Liver (tissue), 9 donors: Measurements from ENCODE around the gene FBN3. TPM values are rescaled to one million over a fixed set of nuclear protein-coding genes. Genes with fewer than 3 reads are reported as not detected.

ENCODE experiments used
- DNase-seq: peaks from one replicate; pipeline ENCODE4 v3.0.0-alpha.2; 2017; ENCODE audit warnings: low spot score
- H3K27ac ChIP-seq, 2 donors: one replicate each; pipeline ENCODE4 v1.7.0; 2013; ENCODE audit warnings: inconsistent platforms in 2 of 2, low read length in 2 of 2, control low read depth in 1 of 2, low read depth in 1 of 2, mild to moderate bottlenecking in 1 of 2
- H3K27me3 ChIP-seq, 4 donors: one replicate each; pipeline versions ENCODE4 v1.6.1 to v1.7.0; 2013; ENCODE audit warnings: low read length in 3 of 4, inconsistent platforms in 1 of 4, mild to moderate bottlenecking in 1 of 4, moderate library complexity in 1 of 4; ENCODE audit not compliant: control insufficient read depth in 4 of 4, insufficient read depth in 4 of 4
- H3K36me3 ChIP-seq, 4 donors: one replicate each; pipeline versions ENCODE4 v1.6.1 to v1.7.0; 2013; ENCODE audit warnings: low read length in 3 of 4, mild to moderate bottlenecking in 3 of 4, low read depth in 1 of 4, moderate library complexity in 1 of 4; ENCODE audit not compliant: control insufficient read depth in 4 of 4, insufficient read depth in 3 of 4
- H3K4me1 ChIP-seq, 4 donors: one replicate each; pipeline versions ENCODE4 v1.6.1 to v1.7.0; 2013; ENCODE audit warnings: low read length in 3 of 4, mild to moderate bottlenecking in 3 of 4, moderate library complexity in 1 of 4; ENCODE audit not compliant: control insufficient read depth in 4 of 4, insufficient read depth in 4 of 4
- H3K4me3 ChIP-seq, 3 donors: one replicate each; pipeline versions ENCODE4 v1.6.1 to v1.7.0; 2013; ENCODE audit warnings: low read length in 3 of 3, control low read depth in 1 of 3, low read depth in 1 of 3, mild to moderate bottlenecking in 1 of 3
- H3K9ac ChIP-seq, 2 donors: one replicate each; pipeline ENCODE4 v1.7.0; 2013; ENCODE audit warnings: low read length in 2 of 2, mild to moderate bottlenecking in 2 of 2, moderate library complexity in 2 of 2, control low read depth in 1 of 2, low read depth in 1 of 2
- H3K9me3 ChIP-seq, 4 donors: one replicate each; pipeline versions ENCODE4 v1.6.1 to v1.7.0; 2013; ENCODE audit warnings: low read length in 3 of 4; ENCODE audit not compliant: control insufficient read depth in 4 of 4
- EGR1 ChIP-seq, 2 donors: IDR thresholded peaks; 2 replicates each; pipeline ENCODE4 v1.6.1; 2016 to 2018; ENCODE audit warnings: antibody characterized with exemption in 2 of 2, low read depth in 2 of 2
- FOXA1 ChIP-seq: IDR thresholded peaks from 2 replicates; pipeline ENCODE4 v1.6.1; 2016; ENCODE audit warnings: antibody characterized with exemption
- FOXA2 ChIP-seq: IDR thresholded peaks from 2 replicates; pipeline ENCODE4 v1.6.1; 2016; ENCODE audit warnings: antibody characterized with exemption
- GABPA ChIP-seq, 2 donors: IDR thresholded peaks in 1 of 2; conservative IDR thresholded peaks in 1 of 2; 2 replicates each; pipeline ENCODE4 v1.6.1; 2016; ENCODE audit warnings: antibody characterized with exemption in 2 of 2, mild to moderate bottlenecking in 1 of 2, moderate library complexity in 1 of 2
- HNF4G ChIP-seq: IDR thresholded peaks from 2 replicates; pipeline ENCODE4 v1.6.1; 2016; ENCODE audit warnings: antibody characterized with exemption
- JUND ChIP-seq, 2 donors: IDR thresholded peaks; 2 replicates each; pipeline ENCODE4 v1.6.1; 2016; ENCODE audit warnings: antibody characterized with exemption in 2 of 2
- NR2F2 ChIP-seq: IDR thresholded peaks from 2 replicates; pipeline ENCODE4 v1.6.1; 2016; ENCODE audit warnings: antibody characterized with exemption
- RAD21 ChIP-seq, 2 donors: IDR thresholded peaks; 2 replicates each; pipeline ENCODE4 v1.6.1; 2016; ENCODE audit warnings: antibody characterized with exemption in 2 of 2, mild to moderate bottlenecking in 2 of 2
- RXRA ChIP-seq, 2 donors: IDR thresholded peaks; 2 replicates each; pipeline ENCODE4 v1.6.1; 2017 to 2018; ENCODE audit warnings: antibody characterized with exemption in 2 of 2, mild to moderate bottlenecking in 1 of 2
- SP1 ChIP-seq: IDR thresholded peaks from 2 replicates; pipeline ENCODE4 v1.6.1; 2018; ENCODE audit warnings: antibody characterized with exemption, mild to moderate bottlenecking
- TAF1 ChIP-seq: conservative IDR thresholded peaks from 2 replicates; pipeline ENCODE4 v1.6.1; 2016; ENCODE audit warnings: antibody characterized with exemption, mild to moderate bottlenecking
- YY1 ChIP-seq: IDR thresholded peaks from 2 replicates; pipeline ENCODE4 v1.6.1; 2016; ENCODE audit warnings: antibody characterized with exemption, mild to moderate bottlenecking
- WGBS: extraction: QIAGEN DNeasy Blood & Tissue Kit; methylation state at CpG from one replicate; pipeline ENCODE4 v1.1.7; 2013; 5-methylcytosine and 5-hydroxymethylcytosine counted together
- polyA plus RNA-seq, 2 donors: library from polyadenylated mRNA; stranded (reverse) in 1 of 2; unstranded in 1 of 2; fragments of 200-250 nt in 1 of 2; fragments of >200 nt in 1 of 2; fragmentation: Nextera tagmentation in 1 of 2; extraction: Ambion mirVana in 1 of 2; gene quantifications; one replicate each; pipeline versions ENCODE4 v1.2.1 to v1.2.3, GENCODE V29; 2013 to 2015
- total RNA-seq, 2 donors: library from RNA; depleted of rRNA; stranded (reverse); fragments of >200 nt; gene quantifications; one replicate each; pipeline ENCODE4 v1.2.3, GENCODE V29; 2014
- TF ChIP-seq, protein P1 (sequence below): IDR thresholded peaks from 2 replicates; pipeline ENCODE4 v1.6.1; 2016; ENCODE audit warnings: antibody characterized with exemption
- TF ChIP-seq, protein P2 (sequence below): IDR thresholded peaks from 2 replicates; pipeline ENCODE4 v1.6.1; 2016; ENCODE audit warnings: antibody characterized with exemption, mild to moderate bottlenecking
- TF ChIP-seq, protein P3 (sequence below): IDR thresholded peaks from 2 replicates; pipeline ENCODE4 v1.6.1; 2016; ENCODE audit warnings: antibody characterized with exemption
- TF ChIP-seq, protein P4 (sequence below): fragments of 150-350 bp; IDR thresholded peaks from 2 replicates; pipeline ENCODE4 v1.5.1; 2017; ENCODE audit warnings: improper control_type of control experiment, low read depth, low read length; ENCODE audit not compliant: missing input control
- donor health status: healthy.
- donor health status: healthy.
- donor health status: healthy.
- donor health status: healthy.
- donor health status: healthy.

FBN3 gene
- total and polyA plus RNA-seq, 4 donors, result under 0.01 to 0.61 (median 0.08) TPM; not detected in 1

- no peaks in the 10 kb centered on the region for H3K27me3 ChIP-seq
- no peak for DNase-seq
- H3K36me3 ChIP-seq, result no peaks in the 10 kb centered on the region
- H3K27ac ChIP-seq, result no peak overlapping the region
- H3K4me1 ChIP-seq, result no peaks in the 10 kb centered on the region
- no peak overlapping the region for H3K4me3 ChIP-seq
- no peak overlapping the region for H3K9ac ChIP-seq
- peaks cover 4 to 13% (median 7%) of the 10 kb centered on the region in 4 donors for H3K9me3 ChIP-seq
- TF ChIP-seq, protein P1, sequence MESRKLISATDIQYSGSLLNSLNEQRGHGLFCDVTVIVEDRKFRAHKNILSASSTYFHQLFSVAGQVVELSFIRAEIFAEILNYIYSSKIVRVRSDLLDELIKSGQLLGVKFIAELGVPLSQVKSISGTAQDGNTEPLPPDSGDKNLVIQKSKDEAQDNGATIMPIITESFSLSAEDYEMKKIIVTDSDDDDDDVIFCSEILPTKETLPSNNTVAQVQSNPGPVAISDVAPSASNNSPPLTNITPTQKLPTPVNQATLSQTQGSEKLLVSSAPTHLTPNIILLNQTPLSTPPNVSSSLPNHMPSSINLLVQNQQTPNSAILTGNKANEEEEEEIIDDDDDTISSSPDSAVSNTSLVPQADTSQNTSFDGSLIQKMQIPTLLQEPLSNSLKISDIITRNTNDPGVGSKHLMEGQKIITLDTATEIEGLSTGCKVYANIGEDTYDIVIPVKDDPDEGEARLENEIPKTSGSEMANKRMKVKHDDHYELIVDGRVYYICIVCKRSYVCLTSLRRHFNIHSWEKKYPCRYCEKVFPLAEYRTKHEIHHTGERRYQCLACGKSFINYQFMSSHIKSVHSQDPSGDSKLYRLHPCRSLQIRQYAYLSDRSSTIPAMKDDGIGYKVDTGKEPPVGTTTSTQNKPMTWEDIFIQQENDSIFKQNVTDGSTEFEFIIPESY, result no peak
- TF ChIP-seq TAF1 (no peak), SP1 (no peak), FOXA1 (no peak), JUND (IDR thresholded peaks at IDR 0.05) (no peak), YY1 (no peak), FOXA2 (no peak), NR2F2 (no peak), RXRA (IDR thresholded peaks at IDR 0.05) (no peak), HNF4G (no peak), RAD21 (IDR thresholded peaks at IDR 0.05) (peak in 1 of 2 donors; percentile 28), GABPA (IDR thresholded peaks at IDR 0.05 in 1 of 2, conservative IDR thresholded peaks at IDR 0.05 in 1 of 2) (no peak), EGR1 (IDR thresholded peaks at IDR 0.05; ENCODE audit: low read depth in 2 of 2) (no peak)
- TF ChIP-seq, protein P2, sequence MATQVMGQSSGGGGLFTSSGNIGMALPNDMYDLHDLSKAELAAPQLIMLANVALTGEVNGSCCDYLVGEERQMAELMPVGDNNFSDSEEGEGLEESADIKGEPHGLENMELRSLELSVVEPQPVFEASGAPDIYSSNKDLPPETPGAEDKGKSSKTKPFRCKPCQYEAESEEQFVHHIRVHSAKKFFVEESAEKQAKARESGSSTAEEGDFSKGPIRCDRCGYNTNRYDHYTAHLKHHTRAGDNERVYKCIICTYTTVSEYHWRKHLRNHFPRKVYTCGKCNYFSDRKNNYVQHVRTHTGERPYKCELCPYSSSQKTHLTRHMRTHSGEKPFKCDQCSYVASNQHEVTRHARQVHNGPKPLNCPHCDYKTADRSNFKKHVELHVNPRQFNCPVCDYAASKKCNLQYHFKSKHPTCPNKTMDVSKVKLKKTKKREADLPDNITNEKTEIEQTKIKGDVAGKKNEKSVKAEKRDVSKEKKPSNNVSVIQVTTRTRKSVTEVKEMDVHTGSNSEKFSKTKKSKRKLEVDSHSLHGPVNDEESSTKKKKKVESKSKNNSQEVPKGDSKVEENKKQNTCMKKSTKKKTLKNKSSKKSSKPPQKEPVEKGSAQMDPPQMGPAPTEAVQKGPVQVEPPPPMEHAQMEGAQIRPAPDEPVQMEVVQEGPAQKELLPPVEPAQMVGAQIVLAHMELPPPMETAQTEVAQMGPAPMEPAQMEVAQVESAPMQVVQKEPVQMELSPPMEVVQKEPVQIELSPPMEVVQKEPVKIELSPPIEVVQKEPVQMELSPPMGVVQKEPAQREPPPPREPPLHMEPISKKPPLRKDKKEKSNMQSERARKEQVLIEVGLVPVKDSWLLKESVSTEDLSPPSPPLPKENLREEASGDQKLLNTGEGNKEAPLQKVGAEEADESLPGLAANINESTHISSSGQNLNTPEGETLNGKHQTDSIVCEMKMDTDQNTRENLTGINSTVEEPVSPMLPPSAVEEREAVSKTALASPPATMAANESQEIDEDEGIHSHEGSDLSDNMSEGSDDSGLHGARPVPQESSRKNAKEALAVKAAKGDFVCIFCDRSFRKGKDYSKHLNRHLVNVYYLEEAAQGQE, result no peak
- TF ChIP-seq, protein P3, sequence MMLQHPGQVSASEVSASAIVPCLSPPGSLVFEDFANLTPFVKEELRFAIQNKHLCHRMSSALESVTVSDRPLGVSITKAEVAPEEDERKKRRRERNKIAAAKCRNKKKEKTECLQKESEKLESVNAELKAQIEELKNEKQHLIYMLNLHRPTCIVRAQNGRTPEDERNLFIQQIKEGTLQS, result no peak
- TF ChIP-seq, protein P4, sequence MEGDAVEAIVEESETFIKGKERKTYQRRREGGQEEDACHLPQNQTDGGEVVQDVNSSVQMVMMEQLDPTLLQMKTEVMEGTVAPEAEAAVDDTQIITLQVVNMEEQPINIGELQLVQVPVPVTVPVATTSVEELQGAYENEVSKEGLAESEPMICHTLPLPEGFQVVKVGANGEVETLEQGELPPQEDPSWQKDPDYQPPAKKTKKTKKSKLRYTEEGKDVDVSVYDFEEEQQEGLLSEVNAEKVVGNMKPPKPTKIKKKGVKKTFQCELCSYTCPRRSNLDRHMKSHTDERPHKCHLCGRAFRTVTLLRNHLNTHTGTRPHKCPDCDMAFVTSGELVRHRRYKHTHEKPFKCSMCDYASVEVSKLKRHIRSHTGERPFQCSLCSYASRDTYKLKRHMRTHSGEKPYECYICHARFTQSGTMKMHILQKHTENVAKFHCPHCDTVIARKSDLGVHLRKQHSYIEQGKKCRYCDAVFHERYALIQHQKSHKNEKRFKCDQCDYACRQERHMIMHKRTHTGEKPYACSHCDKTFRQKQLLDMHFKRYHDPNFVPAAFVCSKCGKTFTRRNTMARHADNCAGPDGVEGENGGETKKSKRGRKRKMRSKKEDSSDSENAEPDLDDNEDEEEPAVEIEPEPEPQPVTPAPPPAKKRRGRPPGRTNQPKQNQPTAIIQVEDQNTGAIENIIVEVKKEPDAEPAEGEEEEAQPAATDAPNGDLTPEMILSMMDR, result peak; percentile 31
- WGBS, result 78% methylated on average over 13 of the region's 13 CpGs
These were observed 80.1 kb downstream of the FBN3 start for GRCh38 chr19:8069096-8069973.
